MV-4-11 (cell line): ENCODE measurements around the gene STIP1.

Source experiments
- DNase-seq: peaks from one replicate; lab custom pipeline; 2025; lab: John Stamatoyannopoulos, UW

The STIP1 gene

DNA sequence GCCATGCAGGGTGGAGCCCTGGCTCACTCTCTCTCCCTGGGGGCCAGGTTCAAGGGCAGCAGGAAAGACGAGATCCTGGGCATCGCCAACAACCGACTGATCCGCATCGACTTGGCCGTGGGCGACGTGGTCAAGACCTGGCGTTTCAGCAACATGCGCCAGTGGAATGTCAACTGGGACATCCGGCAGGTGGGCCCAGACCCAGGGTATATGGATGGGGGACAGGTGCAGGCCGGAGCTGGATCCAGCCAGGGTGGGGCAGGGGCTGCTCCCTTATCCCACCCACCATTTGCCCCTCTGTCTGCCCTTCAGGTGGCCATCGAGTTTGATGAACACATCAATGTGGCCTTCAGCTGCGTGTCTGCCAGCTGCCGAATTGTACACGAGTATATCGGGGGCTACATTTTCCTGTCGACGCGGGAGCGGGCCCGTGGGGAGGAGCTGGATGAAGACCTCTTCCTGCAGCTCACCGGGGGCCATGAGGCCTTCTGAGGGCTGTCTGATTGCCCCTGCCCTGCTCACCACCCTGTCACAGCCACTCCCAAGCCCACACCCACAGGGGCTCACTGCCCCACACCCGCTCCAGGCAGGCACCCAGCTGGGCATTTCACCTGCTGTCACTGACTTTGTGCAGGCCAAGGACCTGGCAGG, 37.2 kb downstream of the STIP1 start:
- DNase-seq: no peak

DNA sequence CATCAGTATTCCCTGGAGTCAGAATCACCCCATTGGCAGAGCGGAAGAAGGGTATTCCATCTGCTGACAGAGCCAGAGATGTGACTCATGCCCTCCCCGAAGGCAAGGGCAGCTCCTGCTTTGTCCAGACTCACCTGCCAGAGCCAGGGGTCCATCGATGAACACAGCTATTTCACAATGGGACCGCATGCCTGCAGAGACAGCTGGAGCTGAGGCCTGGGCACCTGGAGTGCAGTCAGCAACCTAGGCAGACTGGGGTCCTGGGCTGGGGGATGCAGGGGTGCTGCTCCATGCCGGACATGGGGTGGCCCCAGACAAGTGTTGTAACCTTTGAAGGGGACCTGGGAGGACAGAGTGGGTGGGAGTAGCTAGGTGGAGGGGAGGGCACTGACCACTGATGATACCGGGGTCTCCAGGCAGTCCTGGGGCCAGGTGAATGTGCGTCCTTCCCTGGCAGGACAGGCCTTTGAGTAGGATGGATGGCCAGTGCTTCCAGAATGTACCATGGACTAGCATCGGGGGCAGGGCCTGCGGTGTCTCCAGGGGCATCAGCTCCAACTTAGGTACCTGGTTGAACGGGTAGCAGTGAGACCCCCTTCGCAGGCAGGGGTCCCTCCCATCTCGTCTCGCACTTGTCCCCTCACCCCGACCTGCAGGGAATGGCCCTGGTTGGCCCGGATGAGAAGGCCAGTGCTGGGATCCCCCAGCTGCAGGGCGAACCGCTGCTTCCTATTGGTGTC, 38.4 kb downstream of the STIP1 start:
- DNase-seq: no peak

DNA sequence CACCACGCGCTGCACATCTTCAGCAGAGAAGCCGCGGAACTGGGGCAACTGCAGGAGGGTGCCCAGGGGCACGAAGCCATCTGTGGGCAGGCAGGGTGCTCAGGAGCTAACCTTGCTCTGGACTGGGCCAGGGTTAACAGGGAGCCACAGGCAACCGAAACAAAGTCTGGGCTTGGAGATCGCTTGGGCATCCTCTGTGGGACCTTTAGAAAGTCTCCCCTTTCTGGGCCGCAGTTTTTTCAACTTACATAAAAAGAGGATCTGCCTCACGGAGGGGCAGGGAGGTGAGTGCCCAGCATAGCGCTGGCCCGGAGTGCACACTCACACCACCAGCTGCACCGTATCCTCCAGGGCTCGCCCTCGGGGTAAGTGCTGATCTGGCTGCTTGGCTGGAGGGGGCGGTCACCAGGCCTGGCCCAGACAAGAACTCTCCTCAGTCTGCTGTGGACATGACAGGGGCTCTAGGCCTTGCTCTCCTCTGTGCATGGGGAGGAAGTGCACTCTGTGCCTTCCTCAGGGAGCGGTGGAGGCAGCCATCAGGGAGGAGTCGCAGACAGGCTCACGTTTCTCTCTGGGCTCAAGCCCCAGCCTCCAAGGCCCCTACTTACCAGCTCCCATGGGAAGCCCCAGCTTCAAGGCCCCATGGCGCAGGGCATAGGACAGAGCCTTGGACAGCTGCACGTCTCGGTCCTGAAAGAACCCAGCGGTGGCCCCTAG, 39.1 kb downstream of the STIP1 start:
- DNase-seq: no peak

DNA sequence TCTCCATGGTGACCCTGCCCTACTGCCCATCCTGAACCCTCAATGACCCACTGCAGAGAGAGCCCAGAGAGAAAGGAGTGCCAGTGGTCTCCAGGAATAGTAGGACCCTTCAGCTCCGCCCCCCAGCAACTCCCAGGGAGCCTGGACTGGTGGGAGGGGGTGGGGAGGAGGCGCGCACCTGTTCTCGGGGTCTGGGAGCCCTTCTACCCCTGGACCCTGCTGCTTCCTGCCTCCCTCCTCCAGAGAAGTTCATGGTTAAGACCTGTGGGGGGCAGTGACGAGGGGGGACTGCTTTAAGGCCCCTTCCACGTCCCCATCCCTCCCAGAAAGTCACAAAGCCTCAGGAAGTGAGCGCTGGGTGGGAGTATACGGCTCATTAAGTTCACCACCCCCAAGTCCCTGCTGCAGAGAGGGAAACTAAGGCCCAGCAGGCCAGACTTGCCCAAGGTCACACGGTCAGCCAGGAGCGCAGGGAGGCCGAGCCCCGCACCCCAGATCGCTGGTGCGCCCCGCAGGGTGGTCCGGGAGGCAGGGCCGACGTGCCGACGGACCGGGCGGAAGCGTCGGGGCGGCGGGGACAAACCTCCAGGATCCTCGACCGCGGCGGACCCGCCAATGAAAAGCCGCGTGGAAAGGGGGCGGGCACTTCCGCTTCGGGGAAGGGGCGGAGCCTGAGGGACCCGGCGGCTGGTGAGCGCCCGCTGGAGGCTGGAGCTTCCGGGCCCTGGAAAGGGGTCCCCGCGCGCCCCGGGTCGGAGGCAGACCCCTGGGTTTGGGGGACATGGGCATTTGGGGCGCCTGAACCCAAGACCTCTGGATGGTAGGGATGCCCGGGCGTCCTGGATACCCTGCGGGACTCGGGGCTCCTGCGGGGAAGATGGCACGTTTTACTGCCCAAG, 39.9 kb downstream of the STIP1 start, which contains the start of the genes NUDT22 and TRPT1:
Gene NUDT22 (plus strand): TSS at position 667 of the 899 bp plus-strand sequence. CDS start 379 bp downstream, outside the sequence.
Gene TRPT1 (minus strand): TSS at position 579 of the 899 bp plus-strand sequence. CDS start 326 bp downstream, at position 253.
- peak; percentile 75 for DNase-seq

DNA sequence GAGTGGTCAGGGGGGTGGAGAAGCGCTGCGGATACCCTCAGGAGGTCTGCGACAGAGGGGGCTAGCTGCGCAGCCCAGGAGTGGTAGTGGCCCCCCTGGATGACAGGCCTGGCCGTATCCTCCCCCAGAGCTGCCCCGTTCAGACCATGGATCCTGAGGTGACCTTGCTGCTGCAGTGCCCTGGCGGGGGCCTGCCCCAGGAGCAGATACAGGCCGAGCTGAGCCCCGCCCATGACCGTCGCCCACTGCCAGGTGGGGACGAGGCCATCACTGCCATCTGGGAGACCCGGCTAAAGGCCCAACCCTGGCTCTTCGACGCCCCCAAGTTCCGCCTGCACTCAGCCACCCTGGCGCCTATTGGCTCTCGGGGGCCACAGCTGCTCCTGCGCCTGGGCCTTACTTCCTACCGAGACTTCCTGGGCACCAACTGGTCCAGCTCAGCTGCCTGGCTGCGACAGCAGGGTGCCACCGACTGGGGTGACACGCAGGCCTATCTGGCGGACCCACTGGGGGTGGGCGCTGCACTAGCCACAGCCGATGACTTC, 40.6 kb downstream of the STIP1 start:
- peak; percentile 81 for DNase-seq

DNA sequence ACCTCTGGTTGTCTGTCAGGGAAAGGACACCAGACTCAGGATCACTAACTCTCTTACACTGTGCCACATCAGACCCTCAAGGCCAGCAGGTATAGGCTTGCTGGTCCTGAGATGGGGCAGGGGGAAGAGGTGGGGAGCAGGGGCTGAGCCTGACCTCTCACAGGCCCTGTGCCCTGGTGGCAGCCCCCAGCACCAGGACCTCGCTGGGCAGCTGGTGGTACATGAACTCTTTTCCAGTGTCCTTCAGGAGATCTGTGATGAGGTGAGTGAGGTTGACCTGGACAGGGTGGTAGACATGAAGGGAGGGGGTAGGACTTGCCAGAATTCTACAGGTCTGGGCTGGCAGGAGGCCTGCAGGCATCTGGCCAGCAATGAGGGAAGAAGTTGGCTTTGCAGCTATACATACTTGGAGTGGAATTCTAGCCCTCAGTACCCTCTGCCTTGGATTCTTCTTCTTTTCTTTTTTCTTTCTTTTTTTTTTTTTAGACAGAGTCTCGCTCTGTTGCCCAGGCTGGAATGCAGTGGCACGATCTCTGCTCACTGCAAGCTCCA, 41.5 kb downstream of the STIP1 start:
- DNase-seq: no peak

DNA sequence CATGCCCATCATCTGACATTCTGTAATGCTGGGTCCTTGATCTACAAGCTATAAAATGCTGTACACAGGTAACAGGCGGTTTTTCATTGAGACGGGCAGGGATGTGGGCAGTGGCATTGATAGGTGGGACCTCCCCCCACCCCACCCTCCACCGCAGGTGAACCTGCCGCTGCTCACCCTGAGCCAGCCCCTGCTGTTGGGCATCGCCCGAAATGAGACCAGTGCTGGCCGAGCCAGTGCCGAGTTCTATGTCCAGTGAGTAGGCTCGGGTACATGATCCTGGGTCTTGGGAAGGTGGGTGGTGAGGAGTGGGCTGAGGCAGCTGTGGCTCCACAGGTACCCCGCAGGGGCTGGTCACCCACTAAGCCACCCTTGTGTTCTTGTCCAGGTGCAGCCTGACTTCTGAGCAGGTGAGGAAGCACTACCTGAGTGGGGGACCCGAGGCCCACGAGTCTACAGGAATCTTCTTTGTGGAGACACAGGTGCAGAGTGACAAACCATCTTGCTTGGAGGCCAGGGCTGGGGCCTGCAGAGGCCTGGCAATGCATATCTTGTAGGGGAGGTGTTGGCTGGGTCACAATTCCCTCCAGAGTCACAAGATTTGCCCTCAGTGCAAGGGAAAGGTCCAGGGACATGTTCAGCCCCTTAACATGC, 43.2 kb downstream of the STIP1 start:
- no peak for DNase-seq

DNA sequence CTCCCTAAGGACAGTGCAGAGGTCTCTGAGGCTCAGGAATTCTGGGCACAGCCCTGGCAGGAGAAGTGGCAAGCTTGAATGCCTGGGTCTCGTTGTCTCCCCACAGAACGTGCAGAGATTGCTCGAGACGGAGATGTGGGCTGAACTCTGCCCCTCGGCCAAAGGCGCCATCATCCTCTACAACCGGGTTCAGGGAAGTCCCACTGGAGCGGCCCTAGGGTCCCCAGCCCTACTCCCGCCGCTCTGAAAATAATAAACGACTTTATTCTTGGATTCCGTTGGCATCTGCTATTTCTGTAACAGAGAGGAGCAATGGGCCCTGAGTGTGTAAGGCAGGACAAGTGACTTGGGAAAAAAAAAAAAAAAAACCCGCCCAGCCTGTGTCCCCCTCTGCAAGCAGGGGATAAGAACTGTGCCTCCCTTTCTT, 43.8 kb downstream of the STIP1 start:
- no peak for DNase-seq

DNA sequence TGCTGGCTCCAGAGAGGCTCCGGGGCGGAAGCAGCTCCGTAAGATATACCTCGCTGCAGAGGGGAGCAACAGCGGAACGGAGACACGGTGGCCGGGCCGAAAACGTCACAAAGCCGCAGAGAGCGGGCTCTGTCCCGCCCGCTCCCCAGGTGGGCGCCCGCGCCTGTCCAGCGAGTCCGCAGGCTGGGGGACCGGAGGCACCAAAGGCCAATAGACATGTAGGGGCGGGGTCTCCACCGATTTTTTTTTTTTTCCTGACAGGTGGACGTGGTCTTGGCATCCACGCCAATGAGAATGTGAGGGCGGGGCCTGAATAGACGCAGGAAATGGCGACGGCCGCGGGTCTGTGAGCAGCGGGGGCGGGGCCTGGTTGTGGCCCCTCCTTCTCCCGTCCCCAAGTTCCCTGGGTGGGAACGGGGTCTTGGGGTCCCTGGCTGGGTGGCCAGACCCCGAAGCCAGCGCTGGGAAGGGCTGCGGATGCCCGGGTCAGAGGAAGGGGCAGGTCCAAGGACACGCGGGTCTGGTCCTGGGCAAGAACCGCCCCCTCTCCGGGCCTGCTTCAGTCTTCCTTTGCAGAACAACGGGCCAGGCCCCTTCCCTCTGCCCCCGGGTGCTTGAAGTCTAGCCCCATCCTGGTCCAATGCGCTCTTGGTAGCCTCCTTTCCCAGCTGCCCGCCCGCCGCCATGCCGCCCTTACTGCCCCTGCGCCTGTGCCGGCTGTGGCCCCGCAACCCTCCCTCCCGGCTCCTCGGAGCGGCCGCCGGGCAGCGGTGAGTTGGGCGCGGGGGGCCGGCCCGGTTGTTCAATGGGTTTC, 44.4 kb downstream of the STIP1 start, which contains the start of gene DNAJC4:
Gene DNAJC4 (plus strand): TSS at position 378 of the 814 bp plus-strand sequence. CDS start 307 bp downstream, at position 685.
- peak; percentile 85 for DNase-seq

DNA sequence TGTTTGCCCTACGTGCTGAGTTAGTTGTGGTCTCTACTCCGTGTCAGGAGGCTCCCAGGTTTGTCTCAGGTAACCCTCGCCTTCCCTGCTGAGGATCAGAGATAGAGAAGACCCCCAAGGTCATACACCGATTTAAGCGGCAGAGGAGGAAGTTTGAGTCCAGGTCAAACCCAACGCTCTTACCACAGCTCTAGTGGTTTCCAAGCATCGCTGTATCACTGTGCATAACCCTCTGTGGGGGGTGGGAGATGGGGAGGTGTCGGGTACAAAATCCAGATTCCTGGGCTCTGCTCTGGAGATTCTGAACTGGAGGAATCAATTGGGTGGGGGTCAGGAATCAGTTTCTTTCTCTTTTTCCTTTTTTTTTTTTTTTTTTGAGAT, 45.0 kb downstream of the STIP1 start:
- DNase-seq: peak; percentile 55

DNA sequence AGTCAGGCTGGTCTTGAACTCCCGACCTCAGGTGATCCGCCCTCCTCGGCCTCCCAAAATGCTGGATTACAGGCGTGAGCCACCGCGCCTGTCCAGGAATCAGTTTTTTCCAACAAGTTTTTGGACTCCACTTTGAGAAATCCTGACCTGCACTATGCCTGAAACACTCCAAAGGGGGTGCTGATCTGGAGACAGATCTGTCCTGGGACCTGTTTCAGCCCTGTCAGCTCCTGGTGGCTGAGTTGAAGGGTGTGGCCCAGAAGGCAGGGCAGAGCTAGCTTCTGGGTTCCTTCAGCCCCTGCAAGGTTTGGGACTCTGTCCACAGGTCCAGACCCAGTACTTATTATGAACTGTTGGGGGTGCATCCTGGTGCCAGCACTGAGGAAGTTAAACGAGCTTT, 45.6 kb downstream of the STIP1 start:
- no peak for DNase-seq

DNA sequence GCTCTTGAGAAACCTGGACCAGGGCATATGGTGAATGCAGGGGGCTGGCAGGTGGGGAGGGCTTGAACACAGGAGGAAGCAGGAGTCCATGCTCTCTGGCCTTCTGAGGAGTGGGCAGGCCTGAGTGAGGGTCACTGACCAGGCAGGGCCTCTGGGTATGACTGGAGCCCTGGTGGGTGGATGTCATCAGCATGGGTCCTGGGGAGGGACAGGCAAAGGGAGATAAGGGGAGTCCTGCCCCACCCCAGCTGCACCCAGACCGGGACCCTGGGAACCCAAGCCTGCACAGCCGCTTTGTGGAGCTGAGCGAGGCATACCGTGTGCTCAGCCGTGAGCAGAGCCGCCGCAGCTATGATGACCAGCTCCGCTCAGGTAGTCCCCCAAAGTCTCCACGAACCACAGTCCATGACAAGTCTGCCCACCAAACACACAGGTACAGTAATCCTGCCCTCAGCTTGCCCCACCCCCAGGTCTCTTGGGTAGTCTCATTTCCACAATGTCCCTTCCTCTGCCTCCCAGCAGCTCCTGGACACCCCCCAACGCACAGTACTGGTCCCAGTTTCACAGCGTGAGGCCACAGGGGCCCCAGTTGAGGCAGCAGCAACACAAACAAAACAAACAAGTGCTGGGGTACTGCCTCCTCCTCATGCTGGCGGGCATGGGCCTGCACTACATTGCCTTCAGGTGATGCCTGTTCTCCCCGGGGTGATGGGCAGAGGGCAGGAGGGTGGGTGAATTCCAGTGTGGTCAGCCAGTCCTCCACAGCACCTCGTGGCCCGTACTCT, 46.4 kb downstream of the STIP1 start:
- DNase-seq: no peak

DNA sequence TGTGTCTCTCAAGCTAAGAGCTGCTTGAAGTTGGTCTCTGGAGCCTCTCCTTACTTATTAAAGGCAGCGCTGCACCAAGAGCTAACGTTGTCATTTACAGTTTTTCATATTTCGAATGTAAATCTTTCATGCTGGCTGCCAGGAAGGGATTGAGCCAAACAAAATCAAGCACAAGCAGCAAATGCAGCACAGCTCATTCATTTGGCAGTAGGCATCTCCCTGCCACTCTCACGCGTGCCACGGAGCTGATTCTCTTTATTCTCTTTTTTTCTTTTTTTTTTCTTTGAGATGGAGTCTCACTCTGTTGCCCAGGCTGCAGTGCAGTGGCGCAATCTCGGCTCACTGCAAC, 47.0 kb downstream of the STIP1 start:
- no peak for DNase-seq

DNA sequence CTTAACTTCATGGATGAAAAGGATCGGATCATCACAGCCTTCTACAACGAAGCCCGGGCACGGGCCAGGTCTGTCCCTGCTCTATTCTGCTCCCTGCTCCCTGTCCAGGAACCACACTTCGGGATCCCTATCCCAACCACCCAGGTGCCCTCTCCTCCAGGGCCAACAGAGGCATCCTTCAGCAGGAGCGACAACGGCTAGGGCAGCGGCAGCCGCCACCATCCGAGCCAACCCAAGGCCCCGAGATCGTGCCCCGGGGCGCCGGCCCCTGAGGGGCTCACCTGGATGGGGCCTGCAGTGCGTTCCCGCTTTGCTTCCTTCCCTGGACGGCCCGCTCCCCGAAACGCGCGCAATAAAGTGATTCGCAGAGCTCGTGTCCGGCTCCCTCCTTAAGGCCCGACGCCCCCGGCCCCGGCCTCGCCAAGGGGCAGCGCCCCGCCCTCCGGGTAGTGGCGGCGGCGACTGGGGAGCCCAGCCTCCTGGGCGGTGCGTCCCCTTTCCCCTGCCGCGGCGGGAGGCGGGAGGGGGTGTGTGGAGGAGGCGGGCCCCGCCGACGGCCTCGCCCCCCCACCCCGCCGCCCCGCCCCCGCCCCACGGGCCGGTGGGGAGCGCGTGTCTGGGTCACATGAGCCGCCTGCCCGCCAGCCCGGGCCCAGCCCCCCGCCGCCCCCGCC, 48.1 kb downstream of the STIP1 start, which contains the start of gene VEGFB:
Gene VEGFB (plus strand): TSS at position 672 of the 674 bp plus-strand sequence. CDS start 250 bp downstream, outside the sequence.
- no peak for DNase-seq

DNA sequence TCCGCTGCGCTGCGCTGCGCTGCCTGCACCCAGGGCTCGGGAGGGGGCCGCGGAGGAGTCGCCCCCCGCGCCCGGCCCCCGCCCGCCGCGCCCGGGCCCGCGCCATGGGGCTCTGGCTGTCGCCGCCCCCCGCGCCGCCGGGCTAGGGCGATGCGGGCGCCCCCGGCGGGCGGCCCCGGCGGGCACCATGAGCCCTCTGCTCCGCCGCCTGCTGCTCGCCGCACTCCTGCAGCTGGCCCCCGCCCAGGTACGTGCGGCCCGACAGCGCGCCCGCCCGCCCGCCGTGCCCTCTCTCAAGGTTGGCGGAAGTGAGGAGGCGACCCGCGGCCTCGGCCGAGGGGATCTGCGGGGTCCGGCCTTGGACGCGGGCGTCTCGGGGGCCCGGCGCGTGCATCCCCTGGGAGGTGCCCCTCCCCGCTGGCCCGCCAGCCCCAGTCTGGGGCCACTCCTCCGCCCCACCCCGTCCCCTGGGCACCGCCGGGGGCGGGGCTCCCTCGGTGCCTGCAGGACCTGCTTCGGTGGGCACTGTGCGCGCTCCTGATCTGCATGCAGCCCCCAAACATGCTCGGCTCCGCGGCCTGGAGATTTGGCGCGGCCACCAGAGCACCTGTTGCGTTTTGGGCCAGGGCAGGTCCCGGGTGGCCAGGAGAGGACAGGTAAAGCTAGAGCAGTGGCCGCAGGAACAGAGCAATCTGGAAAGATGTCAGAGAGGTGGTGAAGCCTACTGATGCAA, 48.8 kb downstream of the STIP1 start:
- DNase-seq: no peak

DNA sequence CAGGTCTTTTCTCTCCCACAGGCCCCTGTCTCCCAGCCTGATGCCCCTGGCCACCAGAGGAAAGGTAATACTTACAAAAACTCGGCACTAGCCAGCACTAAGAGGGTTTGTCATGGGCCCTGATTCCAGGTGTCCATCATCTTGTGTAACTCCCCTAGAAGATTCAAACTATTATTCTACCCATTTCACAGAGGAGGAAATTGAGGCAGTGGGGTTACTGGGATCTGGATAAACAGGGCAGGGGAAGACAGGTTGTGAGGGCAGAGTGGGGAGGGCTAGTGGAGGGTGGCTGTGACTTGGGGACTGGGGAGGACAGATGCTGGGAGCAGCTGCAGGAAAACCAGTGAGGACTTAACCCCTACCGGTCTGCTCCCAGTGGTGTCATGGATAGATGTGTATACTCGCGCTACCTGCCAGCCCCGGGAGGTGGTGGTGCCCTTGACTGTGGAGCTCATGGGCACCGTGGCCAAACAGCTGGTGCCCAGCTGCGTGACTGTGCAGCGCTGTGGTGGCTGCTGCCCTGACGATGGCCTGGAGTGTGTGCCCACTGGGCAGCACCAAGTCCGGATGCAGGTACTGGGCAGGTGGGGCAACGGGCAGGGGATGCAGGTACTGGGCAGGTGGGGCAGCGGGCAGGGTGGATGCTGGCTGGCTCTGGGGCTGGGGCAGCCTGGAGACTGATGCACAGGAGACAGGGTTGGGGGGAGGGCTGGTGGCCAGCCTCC, 49.6 kb downstream of the STIP1 start:
- no peak for DNase-seq

DNA sequence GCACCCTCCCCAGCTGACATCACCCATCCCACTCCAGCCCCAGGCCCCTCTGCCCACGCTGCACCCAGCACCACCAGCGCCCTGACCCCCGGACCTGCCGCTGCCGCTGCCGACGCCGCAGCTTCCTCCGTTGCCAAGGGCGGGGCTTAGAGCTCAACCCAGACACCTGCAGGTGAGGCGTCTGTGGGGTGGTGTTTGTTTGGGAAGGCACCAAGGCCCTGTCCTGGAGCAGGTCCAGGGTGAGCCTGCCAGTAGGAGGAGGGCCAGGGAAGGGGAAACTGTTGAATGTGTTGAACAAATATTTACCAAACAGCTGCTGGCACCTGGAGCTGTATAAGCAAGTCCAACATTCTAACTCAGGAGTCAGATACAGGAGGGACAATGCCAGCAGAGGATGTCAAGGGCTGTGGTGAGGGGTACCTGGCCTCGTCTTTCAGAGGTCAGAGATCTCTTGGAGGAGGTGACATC, 51.5 kb downstream of the STIP1 start:
- DNase-seq: no peak
